Activated CD4-positive, alpha-beta memory T cell treated with anti-CD3 and anti-CD28 coated beads, Interleukin-2, amount 10 ng/mL, durations not matched to agents 7 days and 5 days (primary cell): ENCODE results near the gene MET. TPM values are rescaled to one million over a fixed set of nuclear protein-coding genes. Genes with fewer than 3 reads are reported as not detected.
"Not testable (repeated sequence)": the region's sequence is repeated elsewhere in the genome, so short reads cannot be mapped to it uniquely, and the experiment has no call there.

Experiments used
- CTCF ChIA-PET: fragments of 350-600 bp; sonication (Branson Sonifier 250); formaldehyde crosslinking; loops from one replicate; lab custom pipeline; 2021; ENCODE audit warnings: antibody characterized with exemption, inconsistent platforms; lab: Charles Lee
- POLR2A ChIA-PET: fragments of 350-600 bp; sonication (Branson Sonifier 250); formaldehyde crosslinking; loops from one replicate; lab custom pipeline; 2021; ENCODE audit warnings: antibody characterized with exemption; lab: Charles Lee
- DNase-seq: peaks from one replicate; pipeline ENCODE4 v3.0.0-alpha.2; 2020
- H3K27ac Mint-ChIP-seq: one replicate; pipeline ENCODE4 v1.8.0; 2021; ENCODE audit warnings: mild to moderate bottlenecking, mixed read lengths
- H3K27me3 Mint-ChIP-seq: one replicate; pipeline ENCODE4 v1.8.0; 2021; ENCODE audit warnings: mixed read lengths
- H3K36me3 Mint-ChIP-seq: one replicate; pipeline ENCODE4 v1.8.0; 2021; ENCODE audit warnings: low read depth, mixed read lengths
- H3K4me1 Mint-ChIP-seq: one replicate; pipeline ENCODE4 v1.8.0; 2021; ENCODE audit warnings: mixed read lengths
- H3K4me3 Mint-ChIP-seq: one replicate; pipeline ENCODE4 v1.8.0; 2021; ENCODE audit warnings: mild to moderate bottlenecking, mixed read lengths
- H3K9me3 Mint-ChIP-seq: one replicate; pipeline ENCODE4 v1.8.0; 2021; ENCODE audit warnings: mixed read lengths
- total RNA-seq, 2 experiments: library from RNA; stranded (reverse); gene quantifications; one replicate each; pipeline ENCODE4 v1.2.3, GENCODE V29; 2021

MET gene
- under 1 TPM; 0.65 to 0.83 TPM for total RNA-seq

- Mint-ChIP-seq H3K4me3 (peak within 1 kb of the TSS; percentile 72), H3K27ac (no peak within 1 kb of the TSS), H3K4me1 (peaks cover 21% of the 10 kb centered on the region), H3K27me3 (peaks cover 72% of the 10 kb centered on the region), H3K9me3 (no peaks in the 10 kb centered on the region), H3K36me3 (no peaks in the 10 kb centered on the region)
- ChIA-PET POLR2A (no interaction called here), CTCF (interaction anchor here (0.5 to 1.7 kb wide), 5 partner anchors 9 to 138 kb away, joined by 3 to 6 read pairs (median 3); no protein-coding TSS in a partner anchor)
- DNase-seq = peak; percentile 54
These were observed at the start of gene MET for GRCh38 chr7:116671681-116672595. TSS of gene MET (plus strand) at chr7:116672196. CDS start at chr7:116699085, 26,889 bp downstream.

GRCh38 chr7:116626886-116627285 is 45.1 kb upstream of the MET start:
- Mint-ChIP-seq H3K4me1 (no peaks in the 10 kb centered on the region), H3K9me3 (no peaks in the 10 kb centered on the region), H3K4me3 (no peak overlapping the region), H3K27ac (no peak overlapping the region), H3K36me3 (no peaks in the 10 kb centered on the region), H3K27me3 (peaks cover 18% of the 10 kb centered on the region)
- CTCF ChIA-PET = no interaction called here
- DNase-seq = no peak
- POLR2A ChIA-PET = no interaction called here

- no peak overlapping the region for H3K27ac Mint-ChIP-seq
- no peaks in the 10 kb centered on the region for H3K36me3 Mint-ChIP-seq
- no peak for DNase-seq
- no peaks in the 10 kb centered on the region for H3K4me1 Mint-ChIP-seq
- CTCF ChIA-PET = no interaction called here
- H3K27me3 Mint-ChIP-seq = peaks cover 13% of the 10 kb centered on the region
- POLR2A ChIA-PET = no interaction called here
- H3K9me3 Mint-ChIP-seq = no peaks in the 10 kb centered on the region
- H3K4me3 Mint-ChIP-seq = no peak overlapping the region
These were observed 42.9 kb upstream of the MET start for GRCh38 chr7:116629051-116629463.

DNA sequence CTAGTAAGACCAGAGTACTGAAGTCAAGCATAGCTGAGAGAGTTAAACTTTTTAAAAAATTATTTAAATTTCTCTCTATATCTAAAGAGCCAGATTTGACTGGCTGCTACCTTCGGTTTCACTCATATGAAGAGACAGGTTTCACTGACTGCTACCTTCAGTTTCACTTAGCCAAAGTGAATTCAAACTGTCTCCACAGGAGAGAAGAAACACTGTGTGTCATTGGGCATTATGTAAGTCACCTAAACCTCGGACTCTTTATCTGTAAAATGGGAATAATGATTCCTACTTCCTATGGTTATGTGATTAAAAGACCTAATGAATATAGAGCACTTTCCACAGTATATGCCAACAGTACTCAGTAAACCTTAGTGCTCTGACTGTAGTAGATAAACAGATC is 41.6 kb upstream of the MET start:
- H3K9me3 Mint-ChIP-seq = no peaks in the 10 kb centered on the region

GRCh38 chr7:116630932-116631671 is 40.9 kb upstream of the MET start:
- no peak overlapping the region for H3K27ac Mint-ChIP-seq
- H3K9me3 Mint-ChIP-seq = no peaks in the 10 kb centered on the region
- no peaks in the 10 kb centered on the region for H3K4me1 Mint-ChIP-seq
- H3K4me3 Mint-ChIP-seq = no peak overlapping the region
- CTCF ChIA-PET = no interaction called here
- no peaks in the 10 kb centered on the region for H3K36me3 Mint-ChIP-seq
- POLR2A ChIA-PET = no interaction called here
- H3K27me3 Mint-ChIP-seq = peaks cover 11% of the 10 kb centered on the region
- no peak for DNase-seq

More for the DNA sequence above, 41.6 kb upstream of the MET start:
- ChIA-PET POLR2A (no interaction called here), CTCF (no interaction called here)
- Mint-ChIP-seq H3K36me3 (no peaks in the 10 kb centered on the region), H3K4me1 (no peaks in the 10 kb centered on the region), H3K27me3 (peaks cover 15% of the 10 kb centered on the region), H3K4me3 (no peak overlapping the region), H3K27ac (no peak overlapping the region)
- DNase-seq = no peak

DNA sequence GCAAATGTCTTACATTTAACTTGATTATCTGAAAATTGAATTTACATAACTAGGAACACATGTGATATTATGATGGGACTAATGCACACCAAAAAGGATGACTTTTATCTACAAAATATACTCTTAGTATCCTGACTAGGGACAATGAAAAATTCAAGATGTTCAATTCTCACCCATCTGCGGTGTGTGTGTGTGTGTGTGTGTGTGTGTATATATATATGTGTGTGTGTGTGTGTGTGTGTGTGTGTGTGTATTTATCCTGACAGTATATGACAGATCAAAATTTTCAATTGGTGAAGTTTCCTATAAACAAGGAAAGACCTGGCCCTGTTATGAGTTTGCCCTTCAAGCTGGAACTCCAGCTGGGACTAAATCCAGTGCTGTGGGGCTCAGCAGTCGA is 40.3 kb upstream of the MET start:
- Mint-ChIP-seq H3K4me3 (no peak overlapping the region), H3K27me3 (peaks cover 8% of the 10 kb centered on the region), H3K4me1 (no peaks in the 10 kb centered on the region), H3K9me3 (no peaks in the 10 kb centered on the region), H3K27ac (no peak overlapping the region), H3K36me3 (no peaks in the 10 kb centered on the region)
- no peak for DNase-seq
- ChIA-PET POLR2A (no interaction called here), CTCF (interaction anchor here (1.2 kb wide), 1 partner anchor 14 kb away, joined by 4 read pairs; no protein-coding TSS in a partner anchor)

GRCh38 chr7:116632384-116632783 is 39.6 kb upstream of the MET start:
- ChIA-PET CTCF (interaction anchor here (1.2 kb wide), 1 partner anchor 13 kb away, joined by 4 read pairs; no protein-coding TSS in a partner anchor), POLR2A (no interaction called here)
- Mint-ChIP-seq H3K27me3 (peaks cover 8% of the 10 kb centered on the region), H3K9me3 (no peaks in the 10 kb centered on the region), H3K4me1 (no peaks in the 10 kb centered on the region), H3K27ac (no peak overlapping the region), H3K36me3 (no peaks in the 10 kb centered on the region), H3K4me3 (no peak overlapping the region)
- DNase-seq = no peak

DNA sequence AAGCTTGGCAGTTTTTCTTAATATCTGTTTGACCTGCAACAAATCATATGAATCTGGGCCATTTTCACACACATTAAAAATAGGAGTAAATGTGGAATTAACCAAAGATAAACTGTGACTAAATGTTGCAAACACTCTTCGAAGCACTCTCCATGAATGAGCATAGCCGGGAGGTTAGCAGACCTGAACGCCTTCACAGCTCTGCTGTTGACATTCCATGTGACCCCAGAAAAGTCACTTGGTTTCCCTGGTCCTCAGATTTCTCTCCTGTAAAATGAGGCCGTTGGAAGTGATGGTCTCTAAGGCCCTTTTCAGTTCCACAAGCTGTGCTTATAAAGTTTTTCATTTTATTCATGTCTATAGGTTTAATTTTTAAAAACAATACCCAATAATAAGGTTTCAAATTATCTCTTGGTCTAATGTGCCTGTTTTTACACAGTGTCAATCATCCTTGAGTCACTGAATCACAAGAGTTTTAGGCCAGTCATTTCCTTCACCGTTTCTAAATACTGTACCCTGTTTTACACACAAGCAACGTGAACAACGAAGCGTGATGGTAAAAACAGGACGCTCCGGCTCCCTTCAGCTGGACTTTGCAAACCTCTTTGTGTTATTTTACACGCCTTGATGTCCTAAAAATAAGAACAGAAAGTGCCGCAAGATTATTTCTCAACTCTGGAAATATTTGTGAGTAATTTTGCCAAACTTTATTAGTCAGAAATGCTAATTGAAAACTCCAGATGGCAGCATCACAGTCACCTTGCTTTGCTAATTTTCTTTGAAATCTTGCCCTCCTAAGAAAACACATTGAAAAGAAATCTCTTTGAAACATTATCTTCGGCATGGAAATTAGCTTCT is 38.6 kb upstream of the MET start:
- ChIA-PET CTCF (no interaction called here), POLR2A (no interaction called here)
- Mint-ChIP-seq H3K9me3 (no peaks in the 10 kb centered on the region), H3K27ac (no peak overlapping the region), H3K4me3 (no peak overlapping the region), H3K27me3 (peaks cover 8% of the 10 kb centered on the region), H3K36me3 (no peaks in the 10 kb centered on the region), H3K4me1 (no peaks in the 10 kb centered on the region)
- DNase-seq = no peak

GRCh38 chr7:116636997-116637396 is 35.0 kb upstream of the MET start:
- H3K27ac Mint-ChIP-seq = no peak overlapping the region
- H3K36me3 Mint-ChIP-seq = no peaks in the 10 kb centered on the region
- no peak overlapping the region for H3K4me3 Mint-ChIP-seq
- no peak for DNase-seq
- peaks cover 10% of the 10 kb centered on the region for H3K27me3 Mint-ChIP-seq
- ChIA-PET CTCF (no interaction called here), POLR2A (no interaction called here)
- H3K4me1 Mint-ChIP-seq = no peaks in the 10 kb centered on the region
- no peaks in the 10 kb centered on the region for H3K9me3 Mint-ChIP-seq

- H3K27ac Mint-ChIP-seq, CTCF ChIA-PET, H3K27me3 Mint-ChIP-seq, H3K4me1 Mint-ChIP-seq, DNase-seq, POLR2A ChIA-PET, H3K36me3 Mint-ChIP-seq, H3K4me3 Mint-ChIP-seq, H3K9me3 Mint-ChIP-seq: not testable (repeated sequence)
These were observed 33.4 kb upstream of the MET start for GRCh38 chr7:116638592-116638991.

DNA sequence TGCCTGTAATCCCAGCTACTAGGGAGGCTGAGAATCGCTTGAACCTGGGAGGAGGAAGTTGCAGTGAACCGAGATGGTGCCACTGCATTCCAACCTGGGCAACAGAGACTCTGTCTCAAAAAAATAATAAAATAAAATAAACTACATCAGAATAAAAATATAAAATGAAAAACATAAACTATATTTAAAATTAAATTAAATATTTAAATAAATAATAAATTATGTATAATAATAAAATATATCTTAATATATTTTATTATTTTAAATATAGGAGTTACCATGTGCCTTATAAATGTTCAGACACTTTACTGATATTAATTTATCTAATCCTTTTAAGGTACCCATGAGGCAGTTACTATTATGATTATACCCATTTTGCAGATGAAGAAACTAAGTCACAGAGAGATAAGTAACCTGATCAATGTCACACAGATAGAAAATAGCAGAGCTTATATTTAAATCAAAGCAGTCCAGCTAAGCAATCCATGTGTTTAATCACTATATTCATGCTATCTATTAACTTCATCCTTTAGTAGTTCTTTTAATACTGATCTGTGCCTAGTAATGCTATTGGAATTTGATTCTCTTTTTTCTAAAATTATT is 30.3 kb upstream of the MET start:
- ChIA-PET POLR2A (no interaction called here), CTCF (no interaction called here)
- H3K9me3 Mint-ChIP-seq = no peaks in the 10 kb centered on the region
- H3K4me3 Mint-ChIP-seq = no peak overlapping the region
- no peak overlapping the region for H3K27ac Mint-ChIP-seq
- no peaks in the 10 kb centered on the region for H3K4me1 Mint-ChIP-seq
- peaks cover 7% of the 10 kb centered on the region for H3K27me3 Mint-ChIP-seq
- H3K36me3 Mint-ChIP-seq = no peaks in the 10 kb centered on the region
- no peak for DNase-seq

- H3K4me3 Mint-ChIP-seq, POLR2A ChIA-PET, H3K4me1 Mint-ChIP-seq, DNase-seq, H3K9me3 Mint-ChIP-seq, CTCF ChIA-PET, H3K36me3 Mint-ChIP-seq, H3K27ac Mint-ChIP-seq: not testable (repeated sequence)
- H3K27me3 Mint-ChIP-seq = peaks cover 11% of the 10 kb centered on the region
These were observed 28.8 kb upstream of the MET start for GRCh38 chr7:116643148-116643547.
